C4-2B (cell line): ENCODE data around the gene SLC29A4.

Experiments used
- ZFX ChIP-seq: fragments of 450-650 bp; IDR thresholded peaks from 2 replicates; pipeline ENCODE4 v1.6.1; 2017
- TF ChIP-seq, protein P1 (sequence below): fragments of 450-650 bp; conservative IDR thresholded peaks from 2 replicates; pipeline ENCODE4 v1.5.1; 2017; ENCODE audit warnings: mild to moderate bottlenecking

DNA sequence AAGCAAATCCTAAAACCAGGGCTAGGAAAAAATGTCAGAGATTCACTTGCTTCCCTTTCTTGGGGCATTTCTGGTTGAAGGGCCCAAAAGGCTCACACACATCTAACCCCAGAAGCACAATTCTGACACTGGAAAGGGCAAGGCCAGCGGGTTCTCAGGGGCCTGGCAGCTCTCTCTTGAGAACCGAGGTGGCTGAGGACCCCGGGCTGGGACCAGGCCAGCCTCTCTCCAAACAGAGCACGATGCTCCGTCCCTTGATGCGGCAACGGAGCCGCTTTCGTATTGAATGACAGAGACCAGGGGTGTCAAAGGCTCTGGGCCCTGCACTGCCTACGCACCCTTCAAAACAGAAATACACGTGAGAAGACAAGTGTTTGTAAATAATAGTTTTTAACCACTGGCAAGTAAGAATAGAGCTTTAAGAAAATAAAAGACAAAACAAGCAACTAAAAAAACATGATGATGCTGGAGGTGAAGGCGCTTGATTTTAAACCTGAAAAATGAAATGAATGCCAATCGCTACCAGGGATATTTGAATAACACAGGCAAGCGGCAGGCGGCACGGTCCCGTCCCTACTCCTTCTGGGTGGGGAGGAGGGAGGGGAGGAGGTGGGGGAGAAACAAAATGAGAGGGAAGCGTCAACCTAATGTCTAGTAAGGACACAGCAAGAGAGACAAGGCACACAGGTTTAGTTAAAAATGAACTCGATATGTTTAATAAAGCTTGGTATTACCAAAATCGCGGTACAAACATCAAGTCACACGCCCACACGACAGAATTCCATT is 68.0 kb downstream of the SLC29A4 start:
- TF ChIP-seq, protein P1, sequence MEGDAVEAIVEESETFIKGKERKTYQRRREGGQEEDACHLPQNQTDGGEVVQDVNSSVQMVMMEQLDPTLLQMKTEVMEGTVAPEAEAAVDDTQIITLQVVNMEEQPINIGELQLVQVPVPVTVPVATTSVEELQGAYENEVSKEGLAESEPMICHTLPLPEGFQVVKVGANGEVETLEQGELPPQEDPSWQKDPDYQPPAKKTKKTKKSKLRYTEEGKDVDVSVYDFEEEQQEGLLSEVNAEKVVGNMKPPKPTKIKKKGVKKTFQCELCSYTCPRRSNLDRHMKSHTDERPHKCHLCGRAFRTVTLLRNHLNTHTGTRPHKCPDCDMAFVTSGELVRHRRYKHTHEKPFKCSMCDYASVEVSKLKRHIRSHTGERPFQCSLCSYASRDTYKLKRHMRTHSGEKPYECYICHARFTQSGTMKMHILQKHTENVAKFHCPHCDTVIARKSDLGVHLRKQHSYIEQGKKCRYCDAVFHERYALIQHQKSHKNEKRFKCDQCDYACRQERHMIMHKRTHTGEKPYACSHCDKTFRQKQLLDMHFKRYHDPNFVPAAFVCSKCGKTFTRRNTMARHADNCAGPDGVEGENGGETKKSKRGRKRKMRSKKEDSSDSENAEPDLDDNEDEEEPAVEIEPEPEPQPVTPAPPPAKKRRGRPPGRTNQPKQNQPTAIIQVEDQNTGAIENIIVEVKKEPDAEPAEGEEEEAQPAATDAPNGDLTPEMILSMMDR = no peak
- TF ChIP-seq ZFX = no peak
